Peyer's patch (tissue), 4 donors: ENCODE data around the gene FBXL19. TPM values are rescaled to one million over a fixed set of nuclear protein-coding genes. Genes with fewer than 3 reads are reported as not detected.

Source experiments
- DNase-seq, 3 donors: peaks; one replicate each; pipeline ENCODE4 v3.0.0-alpha.2; 2017 to 2019
- H3K27ac ChIP-seq, 4 donors: fragments of 200-600 bp; sonication (generic); one replicate each; pipeline ENCODE4 v1.5.1; 2016 to 2019
- H3K27me3 ChIP-seq, 2 donors: fragments of 200-600 bp; sonication (generic); one replicate each; pipeline ENCODE4 v1.5.1; 2019
- H3K36me3 ChIP-seq, 3 donors: fragments of 200-600 bp; sonication (generic); one replicate each; pipeline ENCODE4 v1.5.1; 2016 to 2019
- H3K4me1 ChIP-seq, 4 donors: fragments of 200-600 bp; sonication (generic); one replicate each; pipeline ENCODE4 v1.5.1; 2016 to 2019
- H3K4me3 ChIP-seq, 4 donors: fragments of 200-600 bp; sonication (generic); 1 replicate in 3 of 4; 2 replicates in 1 of 4; pipeline ENCODE4 v1.5.1; 2016 to 2019; ENCODE audit warnings: mild to moderate bottlenecking in 1 of 4
- H3K9me3 ChIP-seq, 4 donors: fragments of 200-600 bp; sonication (generic); one replicate each; pipeline ENCODE4 v1.5.1; 2016 to 2019; ENCODE audit warnings: mild to moderate bottlenecking in 1 of 4
- CTCF ChIP-seq, 6 experiments: fragments of 450-650 bp in 4 of 6; fragments of 200-600 bp in 2 of 6; sonication (generic) in 1 of 6; IDR thresholded peaks; one replicate each; pipeline ENCODE4 v1.5.1; 2017 to 2019; ENCODE audit warnings: antibody characterized with exemption in 6 of 6, mild to moderate bottlenecking in 3 of 6, moderate library complexity in 1 of 6
- POLR2A ChIP-seq, 2 donors: fragments of 450-650 bp; IDR thresholded peaks; one replicate each; pipeline ENCODE4 v1.5.1; 2017; ENCODE audit warnings: antibody characterized with exemption in 2 of 2, mild to moderate bottlenecking in 2 of 2, moderate library complexity in 2 of 2
- total RNA-seq, 4 donors: library from RNA; depleted of rRNA; stranded (reverse); fragments of >200 nt; gene quantifications; one replicate each; pipeline ENCODE4 v1.1.0, GENCODE V29; 2016

FBXL19 gene
- total RNA-seq, 4 donors from 2014 or later = 25.0 to 51.2 (median 47.9) TPM

- no peaks in the 10 kb centered on the region for H3K27me3 ChIP-seq
- peaks cover 0 to 5% (median 0%) of the 10 kb centered on the region in 3 donors for H3K36me3 ChIP-seq
- DNase-seq = no peak
- H3K4me3 ChIP-seq = peak overlapping the region in 1 of 4 donors; percentile 93
- peaks cover 0 to 31% (median 5%) of the 10 kb centered on the region in 4 donors for H3K4me1 ChIP-seq
- TF ChIP-seq CTCF (IDR thresholded peaks at IDR 0.05) = no peak
- TF ChIP-seq POLR2A (IDR thresholded peaks at IDR 0.05) = no peak
- H3K27ac ChIP-seq = peak overlapping the region in 3 of 4 donors; percentile 63 to 94 (median 89)
- no peaks in the 10 kb centered on the region for H3K9me3 ChIP-seq
Observed at GRCh38 chr16:30924913-30925631, 1.7 kb downstream of the FBXL19 start.

- TF ChIP-seq CTCF (IDR thresholded peaks at IDR 0.05) (no peak), POLR2A (IDR thresholded peaks at IDR 0.05) (no peak)
- peaks cover 0 to 10% (median 0%) of the 10 kb centered on the region in 3 donors for H3K36me3 ChIP-seq
- H3K27ac ChIP-seq = no peak overlapping the region
- H3K4me1 ChIP-seq = peaks cover 0 to 31% (median 5%) of the 10 kb centered on the region in 4 donors
- DNase-seq = no peak
- H3K4me3 ChIP-seq = no peak overlapping the region
- no peaks in the 10 kb centered on the region for H3K27me3 ChIP-seq
- H3K9me3 ChIP-seq = no peaks in the 10 kb centered on the region
Observed at GRCh38 chr16:30925632-30925987, 2.2 kb downstream of the FBXL19 start.

GRCh38 chr16:30925995-30926811, 2.8 kb downstream of the FBXL19 start:
- Histone ChIP-seq H3K27ac (no peak overlapping the region), H3K9me3 (no peaks in the 10 kb centered on the region), H3K4me3 (no peak overlapping the region), H3K27me3 (no peaks in the 10 kb centered on the region), H3K36me3 (peaks cover 0 to 16% (median 0%) of the 10 kb centered on the region in 3 donors), H3K4me1 (peaks cover 0 to 31% (median 5%) of the 10 kb centered on the region in 4 donors)
- DNase-seq = no peak
- TF ChIP-seq POLR2A (IDR thresholded peaks at IDR 0.05) (no peak), CTCF (IDR thresholded peaks at IDR 0.05) (no peak)

- H3K36me3 ChIP-seq = peaks cover 0 to 24% (median 0%) of the 10 kb centered on the region in 3 donors
- H3K27ac ChIP-seq = no peak overlapping the region
- no peak for DNase-seq
- no peaks in the 10 kb centered on the region for H3K27me3 ChIP-seq
- no peak overlapping the region for H3K4me3 ChIP-seq
- TF ChIP-seq CTCF (IDR thresholded peaks at IDR 0.05) (no peak), POLR2A (IDR thresholded peaks at IDR 0.05) (no peak)
- H3K9me3 ChIP-seq = no peaks in the 10 kb centered on the region
- peaks cover 0 to 26% (median 5%) of the 10 kb centered on the region in 4 donors for H3K4me1 ChIP-seq
Observed at GRCh38 chr16:30926937-30927788, 3.8 kb downstream of the FBXL19 start.

GRCh38 chr16:30927789-30928378, 4.5 kb downstream of the FBXL19 start:
- Histone ChIP-seq H3K4me3 (no peak overlapping the region), H3K36me3 (peaks cover 0 to 27% (median 0%) of the 10 kb centered on the region in 3 donors), H3K4me1 (peaks cover 0 to 26% (median 5%) of the 10 kb centered on the region in 4 donors), H3K27me3 (no peaks in the 10 kb centered on the region), H3K9me3 (no peaks in the 10 kb centered on the region), H3K27ac (no peak overlapping the region)
- DNase-seq = peak in 1 of 3 donors; percentile 68
- TF ChIP-seq POLR2A (IDR thresholded peaks at IDR 0.05) (no peak), CTCF (IDR thresholded peaks at IDR 0.05) (no peak)
